Measurements from ENCODE around the gene RNF126.

The RNF126 gene

GRCh38 chr19:685454-685931 lies 22.5 kb upstream of the RNF126 start:
- in situ Hi-C loops (cut with HindIII; ENCODE audit: low sequenced_read_pairs) = no loop called here
- DNase-seq (ENCODE audit: low read depth) = no peak
- no peak overlapping the region for H3K4me3 ChIP-seq (ENCODE audit: low read depth, low read length)
- no peak for TF ChIP-seq CTCF (IDR thresholded peaks at IDR 0.05; ENCODE audit: low read depth, low read length, missing control alignments)

GRCh38 chr19:682678-683320 lies 19.8 kb upstream of the RNF126 start:
- no peak overlapping the region for H3K4me3 ChIP-seq (ENCODE audit: low read depth, low read length)
- no peak for DNase-seq (ENCODE audit: low read depth)
- no peak for TF ChIP-seq CTCF (IDR thresholded peaks at IDR 0.05; ENCODE audit: low read depth, low read length, missing control alignments)
- in situ Hi-C loops (cut with HindIII; ENCODE audit: low sequenced_read_pairs) = no loop called here

GRCh38 chr19:681029-682019 lies 18.3 kb upstream of the RNF126 start:
- in situ Hi-C loops (cut with HindIII; ENCODE audit: low sequenced_read_pairs) = no loop called here
- no peak for TF ChIP-seq CTCF (IDR thresholded peaks at IDR 0.05; ENCODE audit: low read depth, low read length, missing control alignments)
- no peak for DNase-seq (ENCODE audit: low read depth)
- peak overlapping the region; percentile 47 for H3K4me3 ChIP-seq (ENCODE audit: low read depth, low read length)

- in situ Hi-C loops (cut with HindIII; ENCODE audit: low sequenced_read_pairs) = no loop called here
- TF ChIP-seq CTCF (IDR thresholded peaks at IDR 0.05; ENCODE audit: low read depth, low read length, missing control alignments) = no peak
- H3K4me3 ChIP-seq (ENCODE audit: low read depth, low read length) = peak overlapping the region; percentile 54
- peak; percentile 92 for DNase-seq (ENCODE audit: low read depth)
These were observed 17.4 kb upstream of the RNF126 start for GRCh38 chr19:680287-681028.

GRCh38 chr19:679418-680286 lies 16.6 kb upstream of the RNF126 start:
- no peak for TF ChIP-seq CTCF (IDR thresholded peaks at IDR 0.05; ENCODE audit: low read depth, low read length, missing control alignments)
- peak overlapping the region; percentile 54 for H3K4me3 ChIP-seq (ENCODE audit: low read depth, low read length)
- DNase-seq (ENCODE audit: low read depth) = peak; percentile 35
- in situ Hi-C loops (cut with HindIII; ENCODE audit: low sequenced_read_pairs) = no loop called here

All from astrocyte of the cerebellum (primary cell).